Skeletal muscle satellite cell (primary cell): Measurements from ENCODE around the gene DPP6.
"Not testable (repeated sequence)": the region's sequence is repeated elsewhere in the genome, so short reads cannot be mapped to it uniquely, and the experiment has no call there.

Source experiments
- H3K27me3 ChIP-seq: 2 replicates; pipeline ENCODE4 v1.7.0; 2013; ENCODE audit warnings: low read length; ENCODE audit not compliant: control insufficient read depth, insufficient read depth
- H3K36me3 ChIP-seq: 2 replicates; pipeline ENCODE4 v1.7.0; 2013; ENCODE audit warnings: mild to moderate bottlenecking, control low read depth, low read length; ENCODE audit not compliant: insufficient read depth
- H3K4me1 ChIP-seq: 2 replicates; pipeline ENCODE4 v1.7.0; 2013; ENCODE audit warnings: low read length; ENCODE audit not compliant: control insufficient read depth, insufficient read depth
- H3K4me2 ChIP-seq: 2 replicates; pipeline ENCODE4 v1.7.0; 2013; ENCODE audit warnings: mild to moderate bottlenecking, low read length
- H3K4me3 ChIP-seq: 2 replicates; pipeline ENCODE4 v1.7.0; 2013; ENCODE audit warnings: low read length
- H3K9ac ChIP-seq: 2 replicates; pipeline ENCODE4 v1.7.0; 2013; ENCODE audit warnings: mild to moderate bottlenecking, low read depth, low read length, moderate library complexity
- H3K9me3 ChIP-seq: replicated peaks from 2 replicates; pipeline ENCODE4 v1.7.0; 2013; ENCODE audit warnings: mild to moderate bottlenecking, control low read depth, low read length

Gene DPP6

DNA sequence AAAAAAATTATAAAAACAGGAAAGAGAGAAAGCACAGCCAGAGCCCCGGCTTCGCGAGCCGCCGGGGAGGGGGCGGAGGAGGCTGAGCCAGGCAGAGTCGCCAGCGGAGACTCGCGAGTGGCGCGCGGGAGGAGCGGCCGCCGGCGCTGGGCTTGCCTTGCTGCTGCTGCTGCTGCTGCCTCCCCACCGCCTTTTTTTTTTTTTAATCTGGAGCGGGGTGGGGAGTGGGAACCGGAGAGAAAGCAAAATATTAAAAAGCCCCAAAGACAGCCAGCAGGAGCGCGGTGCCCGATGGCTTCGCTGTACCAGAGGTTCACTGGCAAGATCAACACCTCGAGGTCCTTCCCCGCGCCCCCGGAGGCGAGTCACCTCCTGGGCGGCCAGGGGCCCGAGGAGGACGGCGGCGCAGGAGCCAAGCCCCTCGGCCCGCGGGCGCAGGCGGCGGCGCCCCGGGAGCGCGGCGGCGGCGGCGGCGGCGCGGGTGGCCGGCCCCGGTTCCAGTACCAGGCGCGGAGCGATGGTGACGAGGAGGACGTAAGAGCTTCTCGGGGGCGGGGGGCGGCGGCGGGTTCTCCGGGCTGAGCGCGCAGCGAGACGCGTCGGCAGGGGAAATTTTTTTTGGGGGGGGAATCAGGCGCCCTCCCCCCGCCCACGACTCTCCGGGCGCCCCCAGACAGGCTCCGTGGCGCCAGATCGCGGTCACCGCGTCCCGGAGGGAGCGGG lies 493 bp downstream of the DPP6 start:
- H3K4me3 ChIP-seq, H3K9me3 ChIP-seq, H3K27me3 ChIP-seq, H3K4me1 ChIP-seq, H3K9ac ChIP-seq, H3K4me2 ChIP-seq, H3K36me3 ChIP-seq: not testable (repeated sequence)

DNA sequence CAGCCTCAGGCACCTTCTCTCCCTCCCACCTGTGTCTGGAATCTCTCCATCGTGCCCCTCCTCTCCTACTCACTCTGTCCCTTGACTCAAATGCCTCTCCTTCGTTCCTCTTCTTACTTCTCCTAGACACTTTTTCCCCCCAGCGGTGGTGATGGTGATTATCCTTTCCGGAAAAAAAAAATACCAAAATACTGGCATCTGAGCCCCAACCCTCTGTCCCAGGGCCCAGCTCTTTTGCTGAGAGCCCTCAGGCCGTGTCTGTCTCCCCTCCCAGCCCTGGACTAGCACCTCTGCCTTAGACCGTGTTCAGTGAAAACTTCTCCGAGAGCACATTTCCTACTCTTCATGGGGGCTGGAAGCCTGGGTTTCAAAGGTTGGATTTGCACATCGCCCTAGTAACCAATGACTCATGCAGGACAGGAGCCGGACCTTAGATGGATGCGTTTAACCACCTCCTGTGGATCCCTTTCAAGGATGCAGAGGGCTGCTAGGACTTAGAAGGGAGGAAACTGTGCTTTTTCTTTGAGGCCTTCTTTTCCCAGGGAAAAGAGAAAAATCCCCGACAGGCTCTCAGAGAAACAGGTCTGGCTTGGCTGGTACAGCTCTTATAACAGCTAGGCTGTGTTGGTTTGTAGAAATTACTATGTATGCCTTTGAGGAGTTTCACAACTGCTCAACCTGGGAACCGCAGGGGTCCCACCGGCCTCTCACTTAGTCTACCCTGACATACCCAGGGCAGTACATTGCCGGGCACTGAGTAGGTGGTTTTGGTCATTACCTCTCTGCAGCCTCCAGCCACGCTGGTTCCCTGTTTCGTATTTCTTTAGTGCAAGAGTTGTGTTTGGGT lies 1.5 kb downstream of the DPP6 start:
- not testable (repeated sequence) for H3K4me3 ChIP-seq, H3K9ac ChIP-seq, H3K27me3 ChIP-seq, H3K4me2 ChIP-seq, H3K9me3 ChIP-seq, H3K4me1 ChIP-seq, H3K36me3 ChIP-seq

DNA sequence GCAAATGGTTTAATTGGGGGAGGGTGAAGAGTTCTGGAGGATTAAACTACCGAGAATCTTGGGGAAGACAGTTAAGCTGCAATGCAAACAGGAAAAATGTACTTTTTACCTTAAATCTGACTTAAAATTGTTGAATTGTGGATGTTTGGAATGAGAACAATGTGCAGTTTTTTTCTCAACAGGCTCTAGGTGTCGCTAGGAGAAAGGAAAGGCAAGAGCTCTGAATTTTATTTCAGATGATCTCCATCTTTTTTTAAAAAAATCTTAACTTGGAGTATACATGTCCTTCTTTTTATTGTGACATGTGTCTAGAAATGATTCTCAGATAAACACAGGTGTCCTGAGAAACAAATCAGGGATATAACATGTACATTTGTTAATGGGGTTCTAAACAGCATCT lies 2.5 kb downstream of the DPP6 start:
- H3K4me3 ChIP-seq, H3K4me2 ChIP-seq, H3K27me3 ChIP-seq, H3K36me3 ChIP-seq, H3K9ac ChIP-seq, H3K4me1 ChIP-seq, H3K9me3 ChIP-seq: not testable (repeated sequence)

DNA sequence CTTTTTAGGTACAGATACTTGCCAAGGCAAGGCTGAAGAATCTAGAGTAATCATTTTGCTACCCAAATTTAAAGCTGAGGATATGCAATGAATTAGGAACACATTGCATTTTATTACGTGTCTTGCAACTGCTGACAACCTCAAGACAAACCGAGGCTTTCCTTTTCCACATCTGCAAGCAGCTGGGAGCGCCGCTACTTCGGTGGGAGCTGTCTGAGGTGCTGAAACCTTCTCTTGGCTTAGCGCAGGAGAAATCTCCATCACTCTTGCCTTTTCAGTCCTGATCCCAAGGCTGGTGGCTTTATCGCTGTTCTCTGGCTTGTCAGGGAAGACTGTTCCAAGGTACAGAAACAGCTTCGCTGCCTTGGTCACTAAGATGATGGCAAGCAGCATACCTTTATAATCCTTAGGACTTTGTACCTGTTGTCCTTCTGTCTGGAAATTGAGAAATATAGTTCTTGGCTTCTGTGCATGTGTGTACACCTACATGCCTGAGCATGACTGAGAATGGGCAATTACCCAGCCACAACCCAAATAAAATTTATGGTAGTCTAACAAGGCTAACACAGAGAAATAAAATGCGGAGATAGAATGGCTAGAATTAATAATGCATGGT lies 3.4 kb downstream of the DPP6 start:
- H3K4me3 ChIP-seq, H3K27me3 ChIP-seq, H3K9me3 ChIP-seq, H3K4me1 ChIP-seq, H3K4me2 ChIP-seq, H3K36me3 ChIP-seq, H3K9ac ChIP-seq: not testable (repeated sequence)

DNA sequence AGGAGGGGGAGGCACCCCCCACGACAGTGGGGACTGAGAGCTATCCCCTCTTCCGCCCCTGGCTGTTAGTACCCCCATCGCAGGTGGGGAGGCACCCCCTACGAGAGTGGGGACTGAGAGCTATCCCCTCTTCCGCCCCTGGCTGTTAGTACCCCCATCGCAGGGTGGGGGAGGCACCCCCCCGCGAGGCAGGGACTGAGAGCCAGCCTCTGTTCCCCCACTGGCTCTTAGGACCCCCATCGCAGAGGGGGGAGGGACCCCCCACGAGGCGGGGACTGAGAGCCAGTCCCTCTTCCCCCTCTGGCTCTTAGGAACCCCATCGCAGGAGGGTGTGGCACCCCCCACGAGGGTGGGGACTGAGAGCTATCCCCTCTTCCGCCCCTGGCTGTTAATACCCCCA lies 6.6 kb downstream of the DPP6 start:
- H3K9me3 ChIP-seq, H3K4me2 ChIP-seq, H3K9ac ChIP-seq, H3K36me3 ChIP-seq, H3K4me1 ChIP-seq, H3K4me3 ChIP-seq, H3K27me3 ChIP-seq: not testable (repeated sequence)

DNA sequence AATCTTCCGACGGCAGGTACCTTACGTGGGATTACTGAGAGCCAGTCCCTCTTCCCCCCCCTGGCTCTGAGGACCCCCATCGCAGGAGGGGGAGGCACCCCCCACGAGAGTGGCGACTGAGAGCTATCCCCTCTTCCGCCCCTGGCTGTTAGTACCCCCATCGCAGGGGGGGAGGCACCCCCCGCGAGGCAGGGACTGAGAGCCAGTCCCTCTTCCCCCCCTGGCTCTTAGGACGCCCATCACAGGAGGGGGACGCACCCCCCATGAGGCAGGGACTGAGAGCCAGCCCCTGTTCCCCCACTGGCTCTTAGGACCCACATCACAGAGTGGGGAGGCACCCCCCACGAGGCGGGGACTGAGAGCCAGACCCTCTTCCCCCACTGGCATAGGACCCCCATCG lies 8.4 kb downstream of the DPP6 start:
- H3K27me3 ChIP-seq, H3K4me2 ChIP-seq, H3K9me3 ChIP-seq, H3K9ac ChIP-seq, H3K36me3 ChIP-seq, H3K4me1 ChIP-seq, H3K4me3 ChIP-seq: not testable (repeated sequence)

DNA sequence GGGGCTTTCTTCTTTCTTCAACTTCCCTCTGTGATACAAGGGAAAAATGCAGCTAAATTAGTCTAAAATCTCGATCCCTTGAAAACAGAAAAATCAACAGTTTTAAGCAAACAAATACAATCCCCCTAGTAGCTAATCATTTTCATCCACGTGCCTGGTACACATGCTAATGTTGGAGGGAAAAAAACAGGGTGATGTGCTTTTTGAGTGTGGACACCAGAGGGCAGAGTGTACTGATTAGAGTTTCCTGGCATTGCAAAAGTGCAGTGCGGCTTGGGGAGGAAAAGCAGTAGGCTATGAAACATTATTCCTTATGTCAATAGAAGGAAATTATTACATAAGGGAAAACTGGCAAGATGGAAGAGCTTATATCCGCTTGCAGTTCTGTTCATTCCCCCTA lies 19.6 kb downstream of the DPP6 start:
- not testable (repeated sequence) for H3K4me3 ChIP-seq, H3K9ac ChIP-seq, H3K27me3 ChIP-seq, H3K9me3 ChIP-seq, H3K4me2 ChIP-seq, H3K4me1 ChIP-seq, H3K36me3 ChIP-seq

DNA sequence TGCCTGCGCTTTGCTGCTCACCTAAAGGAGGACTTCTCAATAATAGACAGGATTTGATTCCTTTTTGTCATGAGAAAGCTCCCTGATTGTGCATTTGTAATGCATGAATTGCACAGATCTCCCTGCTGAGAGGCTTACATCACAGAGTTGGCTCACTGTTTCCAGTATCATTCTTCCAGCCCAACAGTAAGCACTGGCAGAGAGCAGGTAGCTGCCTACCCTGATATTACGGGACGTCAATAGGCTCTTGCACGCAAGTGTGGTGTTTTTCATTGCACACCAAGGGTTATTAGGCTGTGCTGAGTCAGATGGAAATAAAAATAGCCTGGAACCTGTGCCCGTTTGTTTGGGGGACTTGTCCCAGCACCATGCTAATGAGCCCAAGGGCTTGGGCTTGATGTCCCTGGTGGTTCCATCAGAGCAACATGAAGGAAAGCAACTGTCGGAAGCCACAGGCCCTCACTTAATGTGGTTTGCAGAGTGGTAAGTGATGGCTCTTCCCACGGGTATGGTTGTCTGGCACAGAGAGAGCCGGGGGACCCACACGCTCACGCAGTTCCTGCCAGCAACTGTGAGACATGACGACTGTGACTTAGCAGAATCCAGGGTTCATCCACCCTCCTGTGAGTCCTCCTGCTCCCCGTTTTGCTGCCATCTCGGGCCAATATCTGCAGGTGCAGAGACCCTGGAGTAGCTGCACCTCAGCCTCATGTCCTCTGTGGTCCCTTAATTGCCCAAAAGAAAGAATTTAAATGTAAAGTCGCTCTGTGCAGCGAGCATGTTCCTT lies 20.4 kb downstream of the DPP6 start:
- not testable (repeated sequence) for H3K4me3 ChIP-seq, H3K9ac ChIP-seq, H3K4me1 ChIP-seq, H3K36me3 ChIP-seq, H3K9me3 ChIP-seq, H3K27me3 ChIP-seq, H3K4me2 ChIP-seq

DNA sequence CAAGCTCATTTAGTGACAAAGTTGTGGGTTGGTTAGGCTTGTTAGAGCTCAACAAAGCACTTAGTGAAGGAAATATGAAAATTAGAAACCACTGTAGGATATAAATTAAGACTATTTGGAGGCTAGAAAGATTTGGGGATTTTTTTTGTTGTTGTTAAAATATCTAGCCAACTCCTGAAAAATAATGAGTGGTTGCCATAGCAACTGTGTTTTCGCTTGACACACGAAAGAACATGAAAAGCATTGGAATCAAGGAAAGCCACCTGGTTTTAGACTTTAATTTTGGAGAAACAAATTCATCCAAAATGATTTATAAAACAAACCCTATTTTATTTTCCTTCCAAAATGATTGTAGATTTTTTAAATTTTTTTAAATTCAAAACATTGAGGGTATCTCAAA lies 26.3 kb downstream of the DPP6 start:
- not testable (repeated sequence) for H3K4me2 ChIP-seq, H3K4me3 ChIP-seq, H3K36me3 ChIP-seq, H3K4me1 ChIP-seq, H3K9ac ChIP-seq, H3K27me3 ChIP-seq, H3K9me3 ChIP-seq

DNA sequence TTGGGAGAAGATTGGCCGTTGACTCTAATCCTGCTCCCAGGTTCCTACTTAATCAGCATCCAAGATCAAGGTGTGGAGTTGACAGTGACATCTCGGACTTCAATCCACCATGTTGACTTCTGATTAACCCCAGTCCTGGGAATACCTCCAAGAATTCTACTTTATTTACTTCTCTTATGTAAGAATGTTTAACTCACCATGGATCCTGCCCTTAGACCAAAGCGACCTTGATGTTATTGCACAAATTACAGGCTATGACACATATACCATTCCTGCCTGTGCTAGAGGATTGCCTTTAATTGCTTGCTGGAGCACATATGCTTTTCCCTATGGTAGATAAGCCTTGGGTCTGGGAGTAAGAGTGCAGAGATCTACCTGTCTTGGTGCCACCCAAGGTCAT lies 28.1 kb downstream of the DPP6 start:
- not testable (repeated sequence) for H3K4me3 ChIP-seq, H3K36me3 ChIP-seq, H3K9me3 ChIP-seq, H3K4me1 ChIP-seq, H3K4me2 ChIP-seq, H3K9ac ChIP-seq, H3K27me3 ChIP-seq

DNA sequence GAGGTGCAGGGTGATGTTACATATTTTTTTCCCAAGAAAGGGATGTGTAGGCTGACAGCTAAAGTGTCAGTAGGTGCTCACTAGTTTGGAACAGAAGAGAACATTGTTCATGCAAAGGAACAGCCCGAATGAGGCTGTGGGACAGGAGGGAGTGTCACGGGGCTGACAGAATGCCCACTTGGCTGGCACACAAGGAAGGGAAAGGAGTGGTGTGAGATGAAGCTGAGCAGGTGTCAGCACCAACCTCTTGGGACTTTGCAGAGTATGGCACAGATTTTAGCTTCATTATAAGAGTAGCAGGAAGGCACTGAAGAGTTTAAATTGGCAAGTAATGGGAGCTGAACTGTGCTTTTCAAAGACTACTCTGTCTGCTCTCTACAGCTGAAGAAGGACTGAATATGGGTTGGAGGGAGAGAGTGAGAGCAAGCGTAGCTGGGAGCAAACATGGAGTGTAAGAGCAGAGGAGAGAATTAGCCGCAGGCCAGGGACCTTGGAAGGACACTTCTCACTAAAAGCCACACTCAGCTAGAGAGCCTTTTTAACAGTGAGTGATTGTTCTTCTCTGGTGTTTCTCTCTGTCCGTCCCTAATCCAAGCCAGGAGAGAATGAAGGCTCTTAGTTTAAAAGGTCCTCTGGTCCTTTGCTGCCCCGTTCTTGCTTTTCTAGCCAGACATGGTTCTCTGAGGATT lies 35.0 kb downstream of the DPP6 start:
- not testable (repeated sequence) for H3K27me3 ChIP-seq, H3K4me2 ChIP-seq, H3K9ac ChIP-seq, H3K4me1 ChIP-seq, H3K9me3 ChIP-seq, H3K36me3 ChIP-seq, H3K4me3 ChIP-seq
